ENCODE data around the gene DNMT3B. TPM values are rescaled to one million over a fixed set of nuclear protein-coding genes. Genes with fewer than 3 reads are reported as not detected.

DNMT3B gene
- total and polyA plus RNA-seq, 12 donors = 0.27 to 1.8 (median 0.68) TPM

DNA sequence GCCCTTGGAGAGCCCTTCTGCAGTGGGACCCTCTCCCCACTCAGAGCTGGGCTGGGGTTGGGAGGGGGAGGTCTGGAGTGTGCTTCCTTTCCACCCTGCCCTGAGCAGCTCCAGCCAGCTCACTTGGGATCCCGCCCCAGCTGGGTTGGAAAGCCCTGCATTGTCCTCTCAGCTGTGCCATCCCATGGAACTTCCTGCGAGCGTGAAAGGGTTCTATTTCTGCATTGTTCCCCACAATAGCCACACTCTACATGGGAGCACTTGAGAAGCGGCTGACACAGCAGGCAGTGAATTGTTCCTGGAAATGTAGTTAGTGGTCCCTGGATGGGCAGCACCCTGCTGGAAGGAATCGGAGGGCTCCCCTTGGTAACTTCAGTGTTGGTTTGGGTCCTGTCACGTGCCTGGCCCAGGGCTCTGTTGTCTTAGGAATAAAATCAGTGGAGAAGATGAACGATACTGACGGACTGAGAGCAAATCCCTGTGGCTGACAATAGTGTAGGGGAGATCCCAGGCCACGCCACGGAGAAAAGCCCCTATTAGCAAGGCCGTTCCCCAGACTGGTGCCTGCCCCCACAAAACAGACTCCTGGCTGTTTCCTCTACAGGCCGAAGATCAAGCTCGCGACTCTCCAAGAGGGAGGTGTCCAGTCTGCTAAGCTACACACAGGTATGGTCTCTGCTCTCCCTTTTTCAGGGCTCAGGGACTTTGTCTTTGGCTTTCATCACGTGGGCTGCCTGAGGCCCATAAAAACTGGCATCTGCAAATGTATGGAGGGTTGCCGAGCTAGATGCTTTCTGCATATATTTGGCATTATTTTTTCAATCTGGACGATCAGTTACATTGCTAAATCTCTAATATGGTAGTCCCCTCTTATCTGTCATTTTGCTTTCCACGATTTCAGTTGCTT, 18.8 kb downstream of the DNMT3B start:
- WGBS, 2 donors = 92% methylated on average over 18 of the region's 18 CpGs
- Histone ChIP-seq H3K4me3 (no peak overlapping the region), H3K9me3 (no peaks in the 10 kb centered on the region), H3K4me1 (peaks cover 0 to 10% (median under 1%) of the 10 kb centered on the region in 9 donors), H3K36me3 (peaks cover 0 to 15% (median 0%) of the 10 kb centered on the region in 9 donors), H3K27me3 (no peaks in the 10 kb centered on the region), H3K27ac (no peak overlapping the region)
- no peak for DNase-seq
- ATAC-seq = no peak
- TF ChIP-seq, protein P1, sequence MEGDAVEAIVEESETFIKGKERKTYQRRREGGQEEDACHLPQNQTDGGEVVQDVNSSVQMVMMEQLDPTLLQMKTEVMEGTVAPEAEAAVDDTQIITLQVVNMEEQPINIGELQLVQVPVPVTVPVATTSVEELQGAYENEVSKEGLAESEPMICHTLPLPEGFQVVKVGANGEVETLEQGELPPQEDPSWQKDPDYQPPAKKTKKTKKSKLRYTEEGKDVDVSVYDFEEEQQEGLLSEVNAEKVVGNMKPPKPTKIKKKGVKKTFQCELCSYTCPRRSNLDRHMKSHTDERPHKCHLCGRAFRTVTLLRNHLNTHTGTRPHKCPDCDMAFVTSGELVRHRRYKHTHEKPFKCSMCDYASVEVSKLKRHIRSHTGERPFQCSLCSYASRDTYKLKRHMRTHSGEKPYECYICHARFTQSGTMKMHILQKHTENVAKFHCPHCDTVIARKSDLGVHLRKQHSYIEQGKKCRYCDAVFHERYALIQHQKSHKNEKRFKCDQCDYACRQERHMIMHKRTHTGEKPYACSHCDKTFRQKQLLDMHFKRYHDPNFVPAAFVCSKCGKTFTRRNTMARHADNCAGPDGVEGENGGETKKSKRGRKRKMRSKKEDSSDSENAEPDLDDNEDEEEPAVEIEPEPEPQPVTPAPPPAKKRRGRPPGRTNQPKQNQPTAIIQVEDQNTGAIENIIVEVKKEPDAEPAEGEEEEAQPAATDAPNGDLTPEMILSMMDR (IDR thresholded peaks at IDR 0.05) = no peak
- intact Hi-C loops (cut with DNase I) = loop anchor here in 3 of 10 donors (2.0 to 10.0 kb wide), 2 partner anchors 106 to 256 kb away; no protein-coding TSS in a partner anchor

DNA sequence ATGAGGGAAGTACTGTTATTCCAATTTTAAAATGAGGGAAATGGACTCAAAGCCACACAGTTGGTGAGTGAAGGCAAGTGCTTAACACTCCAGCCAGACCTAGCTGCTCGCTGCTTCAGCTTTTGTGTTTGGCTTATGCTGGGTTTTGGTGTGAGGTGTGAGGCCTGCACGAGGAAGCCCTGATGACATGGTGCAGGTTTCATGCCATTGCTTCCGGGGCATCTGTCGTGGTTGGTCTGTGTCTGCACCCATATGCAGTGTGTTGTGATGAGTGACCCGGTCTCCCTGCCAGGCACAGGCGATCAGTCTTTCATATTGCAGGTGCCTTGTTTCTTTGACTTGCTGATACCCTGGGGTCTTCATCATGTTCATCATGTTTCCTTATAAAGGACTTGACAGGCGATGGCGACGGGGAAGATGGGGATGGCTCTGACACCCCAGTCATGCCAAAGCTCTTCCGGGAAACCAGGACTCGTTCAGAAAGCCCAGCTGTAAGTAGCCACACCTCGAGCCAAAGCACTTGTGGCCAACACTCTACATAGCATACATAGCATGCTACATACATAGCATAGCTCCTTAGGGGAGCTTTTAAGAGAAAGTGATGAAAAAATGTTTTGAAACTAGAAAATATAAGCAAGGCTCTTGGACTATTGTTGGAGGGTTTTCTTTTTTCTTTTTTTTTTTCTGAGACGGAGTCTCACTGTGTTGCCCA, 22.3 kb downstream of the DNMT3B start:
- Histone ChIP-seq H3K36me3 (peaks cover 0 to 43% (median 4%) of the 10 kb centered on the region in 9 donors), H3K27ac (no peak overlapping the region), H3K4me1 (no peaks in the 10 kb centered on the region), H3K9me3 (no peaks in the 10 kb centered on the region), H3K27me3 (no peaks in the 10 kb centered on the region), H3K4me3 (no peak overlapping the region)
- no peak for ATAC-seq
- WGBS, 2 donors = 92 to 94% methylated on average over 13 of the region's 13 CpGs
- intact Hi-C loops (cut with DNase I) = loop anchor here in 3 of 10 donors (5.0 to 10.0 kb wide), 2 partner anchors 260 to 313 kb away; no protein-coding TSS in a partner anchor
- DNase-seq = no peak
- TF ChIP-seq, protein P1 (IDR thresholded peaks at IDR 0.05) = no peak

DNA sequence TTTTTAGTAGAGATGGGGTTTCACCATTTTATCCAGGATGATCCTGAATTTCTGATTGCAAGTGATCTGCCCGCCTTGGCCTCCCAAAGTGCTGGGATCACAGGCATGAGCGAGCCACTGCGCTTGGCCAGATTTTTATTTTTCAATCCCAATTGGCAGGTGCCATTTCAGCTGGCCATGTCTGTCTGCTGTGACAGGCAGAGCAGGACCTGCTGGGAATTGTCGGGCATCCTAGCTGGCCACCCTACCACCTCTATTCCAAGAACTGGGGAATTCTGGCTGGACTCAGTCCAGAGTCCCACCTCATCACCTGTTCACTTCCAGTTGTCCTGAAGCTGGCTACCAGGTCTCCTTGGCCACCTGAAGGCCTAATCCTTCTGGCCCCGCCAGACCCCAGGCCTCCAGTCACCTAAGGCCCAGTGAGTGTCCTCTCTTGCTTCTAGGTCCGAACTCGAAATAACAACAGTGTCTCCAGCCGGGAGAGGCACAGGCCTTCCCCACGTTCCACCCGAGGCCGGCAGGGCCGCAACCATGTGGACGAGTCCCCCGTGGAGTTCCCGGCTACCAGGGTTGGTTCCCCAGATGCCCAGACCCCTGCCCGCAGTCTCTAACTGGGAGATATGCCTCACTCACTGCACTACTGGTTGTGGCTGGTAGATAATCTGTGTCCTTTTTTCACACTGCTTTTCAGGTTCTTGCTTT, 24.0 kb downstream of the DNMT3B start:
- no peaks in the 10 kb centered on the region for H3K27me3 ChIP-seq
- DNase-seq = no peak
- intact Hi-C loops (cut with DNase I) = loop anchor here in 3 of 10 donors (5.0 to 10.0 kb wide), 2 partner anchors 261 to 311 kb away; no protein-coding TSS in a partner anchor
- no peak overlapping the region for H3K27ac ChIP-seq
- H3K4me3 ChIP-seq = no peak overlapping the region
- no peak for ATAC-seq
- H3K36me3 ChIP-seq = peaks cover 0 to 41% (median 4%) of the 10 kb centered on the region in 9 donors
- TF ChIP-seq, protein P1 (IDR thresholded peaks at IDR 0.05) = no peak
- H3K4me1 ChIP-seq = no peaks in the 10 kb centered on the region
- H3K9me3 ChIP-seq = no peaks in the 10 kb centered on the region
- WGBS, 2 donors = 97 to 98% methylated on average over 16 of the region's 16 CpGs

DNA sequence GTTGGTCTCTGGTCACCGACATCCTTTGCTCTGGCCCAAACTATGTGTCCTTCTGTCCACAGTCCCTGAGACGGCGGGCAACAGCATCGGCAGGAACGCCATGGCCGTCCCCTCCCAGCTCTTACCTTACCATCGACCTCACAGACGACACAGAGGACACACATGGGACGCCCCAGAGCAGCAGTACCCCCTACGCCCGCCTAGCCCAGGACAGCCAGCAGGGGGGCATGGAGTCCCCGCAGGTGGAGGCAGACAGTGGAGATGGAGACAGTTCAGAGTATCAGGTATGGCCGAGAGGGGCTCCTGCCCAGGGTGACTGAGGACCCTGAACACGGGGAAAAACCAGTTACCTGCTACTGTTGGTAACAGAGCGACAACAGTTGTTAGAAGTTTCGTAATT, 25.0 kb downstream of the DNMT3B start:
- intact Hi-C loops (cut with DNase I) = loop anchor here in 3 of 10 donors (5.0 to 10.0 kb wide), 2 partner anchors 262 to 310 kb away; no protein-coding TSS in a partner anchor
- 93 to 95% methylated on average over 16 of the region's 16 CpGs for WGBS, 2 donors
- ATAC-seq (no peak), DNase-seq (no peak)
- TF ChIP-seq, protein P1 (IDR thresholded peaks at IDR 0.05) = no peak
- Histone ChIP-seq H3K27me3 (no peaks in the 10 kb centered on the region), H3K9me3 (no peaks in the 10 kb centered on the region), H3K27ac (no peak overlapping the region), H3K4me3 (no peak overlapping the region), H3K4me1 (peaks cover 0 to 3% (median under 1%) of the 10 kb centered on the region in 9 donors), H3K36me3 (peaks cover 0 to 45% (median 4%) of the 10 kb centered on the region in 9 donors)
